ENCODE measurements around the gene NRP1. TPM values are rescaled to one million over a fixed set of nuclear protein-coding genes. Genes with fewer than 3 reads are reported as not detected.

The NRP1 gene
- total RNA-seq, 1 donor from 2014 or later = 138 TPM

GRCh38 chr10:33249137-33249536 lies 85.3 kb downstream of the NRP1 start:
- intact Hi-C loops (cut with DNase I) = no loop called here
- no peak for DNase-seq (ENCODE audit: low spot score)

DNA sequence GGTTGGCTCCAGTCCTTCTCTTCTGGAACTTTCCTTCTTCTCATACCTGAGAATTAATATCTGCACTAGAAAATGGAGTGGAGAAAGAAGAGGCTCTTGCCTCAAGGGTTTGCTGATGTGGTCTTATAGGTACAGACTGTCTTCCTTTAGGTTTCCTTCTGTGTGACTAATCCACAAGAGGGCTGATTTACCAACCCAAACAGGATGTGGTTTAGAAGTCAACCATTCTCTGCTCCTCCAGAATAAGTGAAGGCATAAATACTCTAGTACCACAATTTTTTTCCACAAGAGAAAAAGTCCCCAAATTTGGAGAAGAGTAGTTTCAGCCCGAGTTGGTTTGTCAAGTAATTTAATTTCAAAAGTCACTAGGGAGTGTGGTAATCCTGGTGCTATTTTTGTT lies 85.8 kb downstream of the NRP1 start:
- intact Hi-C loops (cut with DNase I) = no loop called here
- no peak for DNase-seq (ENCODE audit: low spot score)

DNA sequence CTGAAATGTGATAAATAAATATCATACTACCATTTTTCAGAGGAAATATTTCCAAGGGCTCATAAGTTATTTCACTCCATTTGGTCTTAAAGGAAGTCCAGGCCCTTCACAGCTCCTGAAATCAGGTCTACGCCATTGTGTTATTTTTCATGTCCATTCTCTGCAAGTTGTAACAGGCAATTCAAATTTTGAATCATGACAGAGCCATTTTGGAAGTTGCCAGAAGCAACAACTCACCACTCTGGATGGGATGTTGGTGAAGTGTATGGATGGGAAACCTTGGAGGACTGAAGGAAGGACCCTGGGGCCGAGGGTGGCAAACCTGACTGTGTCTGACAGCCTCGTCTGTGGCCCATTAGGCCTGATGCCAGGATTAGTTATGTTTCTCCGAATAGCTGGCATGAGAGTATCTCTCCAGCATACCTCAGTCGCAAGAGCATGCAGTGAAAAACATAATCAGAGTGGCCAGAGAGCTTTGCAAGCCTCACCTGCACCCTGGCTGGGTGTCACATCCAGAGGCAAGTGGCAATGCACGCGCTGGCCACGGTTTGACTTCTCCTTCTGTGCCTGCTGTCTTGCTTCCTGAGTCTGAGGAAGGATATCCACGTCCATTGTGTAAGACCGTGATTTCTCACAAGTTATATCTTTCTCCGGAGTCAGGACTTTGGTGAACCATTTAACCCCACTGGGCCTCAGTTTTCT lies 87.1 kb downstream of the NRP1 start:
- no peak for DNase-seq (ENCODE audit: low spot score)
- intact Hi-C loops (cut with DNase I) = no loop called here

GRCh38 chr10:33245343-33245742 lies 89.1 kb downstream of the NRP1 start:
- no peak for DNase-seq (ENCODE audit: low spot score)
- intact Hi-C loops (cut with DNase I) = no loop called here

GRCh38 chr10:33244354-33244967 lies 90.0 kb downstream of the NRP1 start:
- DNase-seq (ENCODE audit: low spot score) = no peak
- intact Hi-C loops (cut with DNase I) = loop anchor here (5.0 kb wide), 1 partner anchor 258 kb away; no protein-coding TSS in a partner anchor

GRCh38 chr10:33243703-33244102 lies 90.8 kb downstream of the NRP1 start:
- intact Hi-C loops (cut with DNase I) = loop anchor here (5.0 kb wide), 1 partner anchor 259 kb away; no protein-coding TSS in a partner anchor
- DNase-seq (ENCODE audit: low spot score) = no peak

GRCh38 chr10:33242931-33243330 lies 91.5 kb downstream of the NRP1 start:
- DNase-seq (ENCODE audit: low spot score) = no peak
- intact Hi-C loops (cut with DNase I) = loop anchor here (5.0 kb wide), 1 partner anchor 259 kb away; no protein-coding TSS in a partner anchor

GRCh38 chr10:33241351-33241750 lies 93.1 kb downstream of the NRP1 start:
- intact Hi-C loops (cut with DNase I) = loop anchor here (5.0 kb wide), 1 partner anchor 261 kb away; no protein-coding TSS in a partner anchor
- DNase-seq (ENCODE audit: low spot score) = no peak

- DNase-seq (ENCODE audit: low spot score) = no peak
- intact Hi-C loops (cut with DNase I) = loop anchor here (5.0 kb wide), 1 partner anchor 261 kb away; no protein-coding TSS in a partner anchor
These were observed 93.5 kb downstream of the NRP1 start for GRCh38 chr10:33240931-33241330.

DNA sequence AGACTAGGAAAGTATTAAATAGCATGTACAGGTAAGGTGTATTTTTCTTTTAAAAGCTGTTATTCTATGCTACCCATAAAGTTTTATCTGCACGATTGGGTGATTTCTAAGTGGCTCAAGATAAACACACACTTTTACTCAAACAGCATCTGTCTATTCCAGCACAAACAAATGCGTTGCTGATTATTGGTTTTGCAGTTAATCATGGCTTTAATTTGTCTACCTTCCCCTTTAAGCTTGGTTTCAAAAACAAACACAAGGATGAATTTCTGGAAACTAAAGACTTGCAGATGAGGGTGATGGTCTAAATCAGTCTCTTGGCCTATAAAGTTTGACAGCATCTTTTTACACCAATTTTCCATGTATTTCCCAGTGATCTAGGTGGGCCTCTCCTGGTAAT lies 94.2 kb downstream of the NRP1 start:
- DNase-seq (ENCODE audit: low spot score) = no peak
- intact Hi-C loops (cut with DNase I) = loop anchor here (5.0 kb wide), 1 partner anchor 262 kb away; no protein-coding TSS in a partner anchor

DNA sequence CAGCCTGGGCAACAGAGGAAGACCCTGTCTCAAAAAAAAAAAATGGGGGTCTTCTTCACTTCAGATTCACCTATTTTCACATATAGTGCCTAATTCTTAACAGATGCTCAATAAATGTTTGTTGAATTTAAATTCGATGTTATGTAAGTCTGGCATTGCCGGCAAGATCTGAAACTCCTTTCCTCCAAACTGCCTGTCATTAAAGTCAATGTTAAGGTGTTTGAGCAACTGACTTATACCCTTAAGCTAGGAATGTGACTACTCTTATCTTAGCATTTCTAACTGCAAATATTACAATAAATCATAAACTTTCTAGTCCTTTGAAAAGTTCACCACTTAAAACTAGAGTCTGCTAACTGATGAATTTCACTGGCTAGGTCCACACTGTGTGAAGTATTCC lies 95.2 kb downstream of the NRP1 start:
- no peak for DNase-seq (ENCODE audit: low spot score)
- intact Hi-C loops (cut with DNase I) = no loop called here

GRCh38 chr10:33238643-33239042 lies 95.8 kb downstream of the NRP1 start:
- intact Hi-C loops (cut with DNase I) = no loop called here

GRCh38 chr10:33237736-33238624 lies 96.5 kb downstream of the NRP1 start:
- no peak for DNase-seq (ENCODE audit: low spot score)
- intact Hi-C loops (cut with DNase I) = no loop called here

More at GRCh38 chr10:33238643-33239042, 95.8 kb downstream of the NRP1 start:
- no peak for DNase-seq (ENCODE audit: low spot score)

- intact Hi-C loops (cut with DNase I) = no loop called here
- DNase-seq (ENCODE audit: low spot score) = no peak
These were observed 97.6 kb downstream of the NRP1 start for GRCh38 chr10:33236916-33237315.

DNA sequence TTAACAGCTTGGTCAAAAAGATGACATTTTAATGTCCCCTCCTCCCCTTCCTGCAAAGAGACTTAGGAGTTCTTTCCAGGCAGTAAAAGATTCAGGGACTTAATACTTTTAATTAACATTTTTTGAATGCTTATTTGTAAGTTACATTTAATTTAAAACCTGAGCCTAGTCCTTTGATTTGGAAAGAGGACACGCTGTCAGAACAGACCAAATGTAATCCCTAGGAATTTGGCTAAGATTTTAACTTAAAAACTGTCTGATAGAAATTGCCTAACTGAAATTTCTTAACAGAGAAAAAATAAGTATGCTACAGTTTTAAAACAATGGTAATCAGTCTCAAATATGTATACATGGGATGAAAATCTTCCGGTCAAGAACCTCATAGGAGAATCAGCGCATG lies 98.5 kb downstream of the NRP1 start:
- intact Hi-C loops (cut with DNase I) = no loop called here
- DNase-seq (ENCODE audit: low spot score) = no peak

GRCh38 chr10:33235251-33235884 lies 99.1 kb downstream of the NRP1 start:
- no peak for DNase-seq (ENCODE audit: low spot score)
- intact Hi-C loops (cut with DNase I) = no loop called here

DNA sequence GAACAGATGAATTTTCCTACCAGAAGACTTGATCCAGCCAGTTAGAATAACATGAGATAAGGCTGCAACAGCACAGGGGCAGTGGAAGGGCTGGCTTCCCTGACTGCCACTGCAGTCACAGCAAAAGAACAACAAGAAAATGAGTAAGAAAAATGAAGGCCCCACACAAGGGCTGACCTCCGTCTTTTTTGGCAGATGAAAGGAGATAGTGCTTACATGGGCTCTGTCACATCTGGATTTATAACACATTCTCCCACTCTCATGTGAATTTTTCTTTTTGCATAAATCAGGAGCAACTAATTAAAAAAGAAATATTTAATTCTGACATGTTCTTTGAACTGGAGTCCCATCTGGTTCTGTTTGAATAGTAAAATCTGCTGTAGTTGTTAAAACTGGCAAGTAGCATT lies 99.6 kb downstream of the NRP1 start:
- intact Hi-C loops (cut with DNase I) = no loop called here
- no peak for DNase-seq (ENCODE audit: low spot score)

DNA sequence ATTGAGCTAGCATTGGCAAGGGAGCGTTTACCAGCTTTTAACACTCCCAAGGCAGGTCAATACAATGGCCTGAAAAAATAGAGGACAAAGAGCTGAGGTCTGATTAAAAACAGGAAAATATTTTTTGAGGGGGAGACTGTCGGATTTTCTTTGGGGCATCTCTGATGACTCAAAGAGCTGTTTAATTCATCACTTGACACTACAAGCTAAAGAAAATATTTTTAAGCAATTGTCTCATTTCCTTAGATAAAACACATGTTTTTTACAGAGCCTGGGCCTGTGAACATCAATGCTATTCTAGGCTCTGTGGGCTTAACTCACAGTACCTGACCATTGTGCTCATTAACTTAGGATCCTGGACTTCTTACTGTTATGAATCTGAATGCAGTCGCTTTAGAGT lies 100.8 kb downstream of the NRP1 start:
- intact Hi-C loops (cut with DNase I) = no loop called here
- no peak for DNase-seq (ENCODE audit: low spot score)

GRCh38 chr10:33233221-33233620 lies 101.2 kb downstream of the NRP1 start:
- no peak for DNase-seq (ENCODE audit: low spot score)
- intact Hi-C loops (cut with DNase I) = no loop called here

All from cardiac septum (tissue), 1 donor.